Calu3 (cell line): Measurements from ENCODE around the gene EPAS1. TPM values are rescaled to one million over a fixed set of nuclear protein-coding genes. Genes with fewer than 3 reads are reported as not detected.

Experiments
- BruUV-seq: library from RNA; stranded (reverse); fragments of 400-500 nt; replicated peaks from 2 replicates; lab custom pipeline; 2021; lab: Mats Ljungman, UMichigan
- CTCF ChIA-PET: fragments of 300-600 bp; sonication (Branson Sonifier 250); formaldehyde crosslinking; loops from one replicate; lab custom pipeline; 2022; ENCODE audit warnings: antibody characterized with exemption; lab: Charles Lee
- DNase-seq: peaks from one replicate; pipeline ENCODE4 v3.0.0; 2022
- H3K27ac Mint-ChIP-seq: one replicate; pipeline ENCODE4 v1.8.0; 2022; ENCODE audit warnings: mixed read lengths; ENCODE audit not compliant: unreplicated experiment
- H3K27me3 Mint-ChIP-seq: one replicate; pipeline ENCODE4 v1.8.0; 2022; ENCODE audit warnings: mixed read lengths; ENCODE audit not compliant: unreplicated experiment
- H3K36me3 Mint-ChIP-seq: one replicate; pipeline ENCODE4 v1.8.0; 2022; ENCODE audit warnings: mild to moderate bottlenecking, moderate library complexity, mixed read lengths; ENCODE audit not compliant: insufficient read depth, unreplicated experiment
- H3K4me1 Mint-ChIP-seq: one replicate; pipeline ENCODE4 v1.8.0; 2022; ENCODE audit warnings: mild to moderate bottlenecking, low read depth, mixed read lengths; ENCODE audit not compliant: unreplicated experiment
- H3K4me3 Mint-ChIP-seq: one replicate; pipeline ENCODE4 v1.8.0; 2022; ENCODE audit warnings: mild to moderate bottlenecking, low read depth, moderate library complexity, mixed read lengths; ENCODE audit not compliant: unreplicated experiment
- H3K9me3 Mint-ChIP-seq: one replicate; pipeline ENCODE4 v1.8.0; 2022; ENCODE audit warnings: low read depth, mixed read lengths; ENCODE audit not compliant: unreplicated experiment
- intact Hi-C: fragments of 100-400 bp; cut with micrococcal nuclease; formaldehyde crosslinking; loops from one replicate; pipeline ENCODE4 v1.10.0; 2022; ENCODE audit not compliant: unreplicated experiment
- total RNA-seq: library from RNA; stranded (reverse); gene quantifications from 2 replicates; pipeline ENCODE4 v1.2.3, GENCODE V29; 2022
- TF ChIP-seq, protein P1 (sequence below): fragments of 200-600 bp; IDR thresholded peaks from one replicate; pipeline ENCODE4 v1.8.0; 2022; ENCODE audit warnings: antibody characterized with exemption; ENCODE audit not compliant: unreplicated experiment

Gene EPAS1
- total RNA-seq, 1 experiment from 2014 or later: 18.5 TPM

DNA sequence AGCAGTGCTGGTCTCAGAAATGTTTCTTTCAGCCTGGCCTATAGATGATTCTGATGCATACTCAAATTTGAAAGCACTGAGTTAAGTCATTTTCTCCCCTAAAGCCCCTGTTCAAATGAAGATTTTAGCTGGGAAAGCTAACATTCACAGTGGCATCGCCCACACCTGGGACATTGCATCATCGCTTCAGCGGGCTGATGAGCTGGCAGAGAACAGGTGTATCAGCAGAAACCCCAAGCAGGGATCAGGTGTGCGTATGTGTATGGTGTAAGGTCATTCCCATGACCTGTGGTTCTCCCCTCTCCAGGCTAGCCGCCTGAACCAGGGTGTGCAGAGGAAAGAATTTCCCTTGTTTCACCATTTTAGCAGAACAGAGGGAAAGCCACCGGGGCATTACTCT is 56.3 kb downstream of the EPAS1 start:
- CTCF ChIA-PET: interaction anchor here (0.8 kb wide), 1 partner anchor 24 kb away, joined by 3 read pairs; no protein-coding TSS in a partner anchor
- TF ChIP-seq, protein P1, sequence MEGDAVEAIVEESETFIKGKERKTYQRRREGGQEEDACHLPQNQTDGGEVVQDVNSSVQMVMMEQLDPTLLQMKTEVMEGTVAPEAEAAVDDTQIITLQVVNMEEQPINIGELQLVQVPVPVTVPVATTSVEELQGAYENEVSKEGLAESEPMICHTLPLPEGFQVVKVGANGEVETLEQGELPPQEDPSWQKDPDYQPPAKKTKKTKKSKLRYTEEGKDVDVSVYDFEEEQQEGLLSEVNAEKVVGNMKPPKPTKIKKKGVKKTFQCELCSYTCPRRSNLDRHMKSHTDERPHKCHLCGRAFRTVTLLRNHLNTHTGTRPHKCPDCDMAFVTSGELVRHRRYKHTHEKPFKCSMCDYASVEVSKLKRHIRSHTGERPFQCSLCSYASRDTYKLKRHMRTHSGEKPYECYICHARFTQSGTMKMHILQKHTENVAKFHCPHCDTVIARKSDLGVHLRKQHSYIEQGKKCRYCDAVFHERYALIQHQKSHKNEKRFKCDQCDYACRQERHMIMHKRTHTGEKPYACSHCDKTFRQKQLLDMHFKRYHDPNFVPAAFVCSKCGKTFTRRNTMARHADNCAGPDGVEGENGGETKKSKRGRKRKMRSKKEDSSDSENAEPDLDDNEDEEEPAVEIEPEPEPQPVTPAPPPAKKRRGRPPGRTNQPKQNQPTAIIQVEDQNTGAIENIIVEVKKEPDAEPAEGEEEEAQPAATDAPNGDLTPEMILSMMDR: no peak
- Mint-ChIP-seq H3K27ac (no peak overlapping the region), H3K36me3 (no peaks in the 10 kb centered on the region), H3K9me3 (no peaks in the 10 kb centered on the region), H3K4me3 (no peak overlapping the region), H3K27me3 (no peaks in the 10 kb centered on the region), H3K4me1 (no peaks in the 10 kb centered on the region)
- intact Hi-C loops: no loop called here
- DNase-seq: no peak
- BruUV-seq: no TSS peak

DNA sequence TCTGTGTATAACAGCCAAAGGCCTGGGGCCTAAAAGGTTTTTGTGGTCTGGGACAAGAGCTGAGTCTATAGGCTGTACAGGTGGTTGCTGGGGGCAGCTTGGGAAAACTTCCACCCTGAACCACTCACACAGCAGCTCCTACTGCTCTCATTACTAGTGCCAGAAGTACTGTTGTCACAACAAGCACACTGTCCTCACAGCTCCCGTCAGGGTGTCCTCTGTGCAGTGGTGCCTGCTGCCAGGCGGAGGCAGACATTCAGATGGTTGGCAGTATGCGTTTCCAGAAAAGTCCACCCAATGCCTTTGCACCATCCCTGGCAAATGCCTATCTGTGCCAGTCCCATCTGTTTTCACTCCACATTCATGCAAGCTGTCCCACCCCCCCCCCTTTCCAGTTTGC is 58.5 kb downstream of the EPAS1 start:
- Mint-ChIP-seq H3K27ac (no peak overlapping the region), H3K36me3 (no peaks in the 10 kb centered on the region), H3K4me3 (no peak overlapping the region), H3K4me1 (no peaks in the 10 kb centered on the region), H3K27me3 (no peaks in the 10 kb centered on the region), H3K9me3 (no peaks in the 10 kb centered on the region)
- TF ChIP-seq, protein P1: no peak
- CTCF ChIA-PET: no interaction called here
- no peak for DNase-seq
- intact Hi-C loops: no loop called here
- no TSS peak for BruUV-seq

DNA sequence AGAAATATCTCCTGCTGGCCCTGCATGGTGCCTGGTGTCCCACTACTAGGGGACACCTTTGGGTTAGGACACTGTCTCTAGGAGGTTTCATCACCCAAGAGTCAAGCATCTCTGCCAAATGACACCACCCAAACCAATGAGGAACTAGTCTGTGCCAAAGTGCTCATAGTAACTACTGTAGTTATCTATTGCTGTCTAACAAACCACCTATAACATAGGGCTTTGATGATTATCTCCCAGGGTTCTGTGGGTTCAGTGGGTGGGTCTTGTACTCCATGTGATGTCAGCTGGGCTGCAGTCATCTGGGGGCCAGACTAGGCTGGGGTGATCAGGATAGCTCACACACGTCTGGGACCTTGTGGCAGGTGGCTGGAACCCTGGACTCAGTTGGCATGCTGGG is 59.8 kb downstream of the EPAS1 start:
- Mint-ChIP-seq H3K4me1 (no peaks in the 10 kb centered on the region), H3K9me3 (no peaks in the 10 kb centered on the region), H3K4me3 (no peak overlapping the region), H3K27ac (no peak overlapping the region), H3K27me3 (no peaks in the 10 kb centered on the region), H3K36me3 (no peaks in the 10 kb centered on the region)
- BruUV-seq: no TSS peak
- DNase-seq: no peak
- CTCF ChIA-PET: no interaction called here
- intact Hi-C loops: no loop called here
- TF ChIP-seq, protein P1: no peak

DNA sequence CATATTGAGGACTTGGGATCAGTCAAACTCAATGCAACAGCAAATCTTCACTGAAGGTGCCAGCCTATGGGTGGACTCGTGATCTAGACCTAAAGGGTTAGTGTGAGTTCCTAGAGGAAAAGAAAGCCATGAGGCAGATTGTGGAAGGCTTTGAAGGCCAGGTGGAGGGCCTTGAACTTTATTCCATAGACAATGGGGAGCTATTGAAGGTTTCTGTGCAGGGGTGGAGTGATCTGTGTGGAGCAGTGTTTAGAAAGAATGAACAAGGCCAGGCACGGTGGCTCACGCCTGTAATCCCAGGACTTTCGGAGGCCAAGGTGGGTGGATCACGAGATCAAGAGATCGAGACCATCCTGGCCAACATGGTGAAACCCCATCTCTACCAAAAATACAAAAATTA is 61.5 kb downstream of the EPAS1 start:
- TF ChIP-seq, protein P1: no peak
- Mint-ChIP-seq H3K4me1 (no peaks in the 10 kb centered on the region), H3K9me3 (no peaks in the 10 kb centered on the region), H3K27ac (no peak overlapping the region), H3K4me3 (no peak overlapping the region), H3K27me3 (no peaks in the 10 kb centered on the region), H3K36me3 (no peaks in the 10 kb centered on the region)
- no TSS peak for BruUV-seq
- CTCF ChIA-PET: no interaction called here
- no peak for DNase-seq
- intact Hi-C loops: no loop called here
